H9 (cell line): ENCODE measurements around the gene SH3BP2. TPM values are rescaled to one million over a fixed set of nuclear protein-coding genes. Genes with fewer than 3 reads are reported as not detected.
A peak's percentile ranks its signal among the peaks of the same experiment; 100 is the strongest.

ENCODE experiments used
- DNase-seq: peaks from one replicate; pipeline ENCODE4 v3.0.0-alpha.2; 2017
- H2AFZ ChIP-seq: one replicate; pipeline ENCODE4 v1.6.1; 2013; ENCODE audit warnings: mild to moderate bottlenecking, low read length, control low read depth, moderate library complexity
- H2AK5ac ChIP-seq: 2 replicates; pipeline ENCODE4 v1.6.1; 2013; ENCODE audit warnings: low read length, control low read depth, mixed read lengths; ENCODE audit not compliant: insufficient read length
- H2BK120ac ChIP-seq: one replicate; pipeline ENCODE4 v1.6.1; 2013; ENCODE audit warnings: low read depth, mild to moderate bottlenecking, low read length, control low read depth, inconsistent platforms; ENCODE audit not compliant: poor library complexity, severe bottlenecking
- H2BK12ac ChIP-seq: 2 replicates; pipeline ENCODE4 v1.6.1; 2013; ENCODE audit warnings: low read length, control low read depth, mixed read lengths, low read depth; ENCODE audit not compliant: insufficient read length
- H2BK15ac ChIP-seq: 2 replicates; pipeline ENCODE4 v1.6.1; 2013; ENCODE audit warnings: low read depth, low read length, control low read depth
- H2BK20ac ChIP-seq: one replicate; pipeline ENCODE4 v1.6.1; 2013; ENCODE audit warnings: low read depth, mild to moderate bottlenecking, low read length, control low read depth, inconsistent platforms; ENCODE audit not compliant: poor library complexity, severe bottlenecking
- H2BK5ac ChIP-seq: 2 replicates; pipeline ENCODE4 v1.6.1; 2013; ENCODE audit warnings: low read length, control low read depth, mixed read lengths; ENCODE audit not compliant: insufficient read length
- H3K14ac ChIP-seq: 2 replicates; pipeline ENCODE4 v1.6.1; 2013; ENCODE audit warnings: low read length, control low read depth; ENCODE audit not compliant: insufficient read depth
- H3K18ac ChIP-seq: 2 replicates; pipeline ENCODE4 v1.6.1; 2013; ENCODE audit warnings: low read depth, mild to moderate bottlenecking, mixed read lengths, low read length, control low read depth; ENCODE audit not compliant: insufficient read length
- H3K23ac ChIP-seq: 2 replicates; pipeline ENCODE4 v1.6.1; 2013; ENCODE audit warnings: low read length, control low read depth, mixed read lengths, low read depth; ENCODE audit not compliant: insufficient read length
- H3K23me2 ChIP-seq: 2 replicates; pipeline ENCODE4 v1.6.1; 2013; ENCODE audit warnings: low read depth, mild to moderate bottlenecking, mixed read lengths, low read length, control low read depth; ENCODE audit not compliant: insufficient read length, poor library complexity, severe bottlenecking
- H3K27ac ChIP-seq: 2 replicates; pipeline ENCODE4 v1.5.1; 2013; ENCODE audit warnings: low read length, control low read depth, mixed read lengths, low read depth; ENCODE audit not compliant: insufficient read length
- H3K27me3 ChIP-seq: 2 replicates; pipeline ENCODE4 v1.6.1; 2013; ENCODE audit warnings: low read length, control low read depth, inconsistent platforms; ENCODE audit not compliant: insufficient read depth
- H3K4ac ChIP-seq: 2 replicates; pipeline ENCODE4 v1.6.1; 2013; ENCODE audit warnings: low read depth, mild to moderate bottlenecking, control low read depth, inconsistent platforms, low read length, moderate library complexity
- H3K4me1 ChIP-seq: 2 replicates; pipeline ENCODE4 v1.6.1; 2013; ENCODE audit warnings: low read length, control low read depth, inconsistent platforms; ENCODE audit not compliant: insufficient read depth
- H3K4me2 ChIP-seq: 2 replicates; pipeline ENCODE4 v1.6.1; 2013; ENCODE audit warnings: low read length, control low read depth, mixed read lengths; ENCODE audit not compliant: insufficient read length, insufficient read depth
- H3K56ac ChIP-seq: 2 replicates; pipeline ENCODE4 v1.6.1; 2013; ENCODE audit warnings: low read depth, mild to moderate bottlenecking, mixed read lengths, low read length, control low read depth; ENCODE audit not compliant: insufficient read length
- H3K79me1 ChIP-seq: 2 replicates; pipeline ENCODE4 v1.6.1; 2013; ENCODE audit warnings: low read depth, mild to moderate bottlenecking, moderate library complexity, low read length, control low read depth, inconsistent platforms; ENCODE audit not compliant: insufficient read depth, poor library complexity, severe bottlenecking
- H3K79me2 ChIP-seq: 2 replicates; pipeline ENCODE4 v1.6.1; 2013; ENCODE audit warnings: low read length, control low read depth, inconsistent platforms; ENCODE audit not compliant: insufficient read depth
- H3K9ac ChIP-seq: 2 replicates; pipeline ENCODE4 v1.6.1; 2013; ENCODE audit warnings: low read length, control low read depth, mixed read lengths; ENCODE audit not compliant: insufficient read length; ENCODE audit errors: extremely low read depth
- H3K9me3 ChIP-seq: one replicate; pipeline ENCODE4 v1.6.1; 2013; ENCODE audit warnings: low read depth, low read length, inconsistent platforms; ENCODE audit not compliant: control insufficient read depth
- H3T11ph ChIP-seq: one replicate; pipeline ENCODE4 v1.6.1; 2013; ENCODE audit warnings: mild to moderate bottlenecking, low read length, control low read depth, inconsistent platforms
- H4K20me1 ChIP-seq: one replicate; pipeline ENCODE4 v1.6.1; 2013; ENCODE audit not compliant: control insufficient read depth, insufficient read length, insufficient read depth
- H4K5ac ChIP-seq: 2 replicates; pipeline ENCODE4 v1.6.1; 2013; ENCODE audit warnings: low read depth, mild to moderate bottlenecking, mixed read lengths, low read length, control low read depth; ENCODE audit not compliant: insufficient read length
- H4K8ac ChIP-seq: replicated peaks from 2 replicates; pipeline ENCODE4 v1.6.1; 2013; ENCODE audit warnings: low read length, control low read depth, mixed read lengths, low read depth; ENCODE audit not compliant: insufficient read length
- H4K91ac ChIP-seq: 2 replicates; pipeline ENCODE4 v1.6.1; 2013; ENCODE audit warnings: low read depth, mild to moderate bottlenecking, moderate library complexity, mixed read lengths, low read length, control low read depth; ENCODE audit not compliant: insufficient read length
- H3K27ac Mint-ChIP-seq, 3 experiments: 2 replicates in 2 of 3; 3 replicates in 1 of 3; pipeline ENCODE4 v1.8.0; 2020 to 2021; ENCODE audit warnings: mixed read lengths in 3 of 3, mild to moderate bottlenecking in 1 of 3, moderate library complexity in 1 of 3
- H3K27me3 Mint-ChIP-seq: 2 replicates; pipeline ENCODE4 v1.8.0; 2021; ENCODE audit warnings: low read depth, mild to moderate bottlenecking, moderate library complexity, mixed read lengths
- H3K36me3 Mint-ChIP-seq, 3 experiments: 2 replicates in 2 of 3; 3 replicates in 1 of 3; pipeline ENCODE4 v1.8.0; 2020 to 2021; ENCODE audit warnings: low read depth in 3 of 3, mixed read lengths in 3 of 3; ENCODE audit not compliant: insufficient read depth in 1 of 3
- H3K4me1 Mint-ChIP-seq, 2 experiments: 2 replicates each; pipeline ENCODE4 v1.8.0; 2020; ENCODE audit warnings: mixed read lengths in 2 of 2
- H3K4me3 Mint-ChIP-seq, 2 experiments: 2 replicates in 1 of 2; 3 replicates in 1 of 2; pipeline ENCODE4 v1.8.0; 2020 to 2021; ENCODE audit warnings: mild to moderate bottlenecking in 2 of 2, mixed read lengths in 2 of 2, moderate library complexity in 1 of 2
- H3K9me3 Mint-ChIP-seq, 2 experiments: 2 replicates in 1 of 2; 3 replicates in 1 of 2; pipeline ENCODE4 v1.8.0; 2020; ENCODE audit warnings: mild to moderate bottlenecking in 2 of 2, mixed read lengths in 2 of 2, moderate library complexity in 1 of 2
- WGBS: extraction: QIAGEN DNeasy Blood & Tissue Kit; methylation state at CpG from one replicate; pipeline ENCODE4 v1.1.7; 2013; ENCODE audit warnings: missing lambda C conversion rate, low lambda C conversion rate, mixed read lengths; ENCODE audit not compliant: insufficient read length; ENCODE audit errors: extremely low coverage; 5-methylcytosine and 5-hydroxymethylcytosine counted together
- total RNA-seq: library from RNA; stranded (reverse); gene quantifications from 2 replicates; pipeline ENCODE4 v1.2.1, GENCODE V29; 2021
- TF ChIP-seq, protein P1 (sequence below): fragments of 200-600 bp; sonication (generic); conservative IDR thresholded peaks from 3 replicates; pipeline ENCODE4 v1.8.0; 2021; ENCODE audit warnings: antibody characterized with exemption, mild to moderate bottlenecking

Gene SH3BP2
- total RNA-seq, 1 experiment from 2014 or later = 37.6 TPM

DNA sequence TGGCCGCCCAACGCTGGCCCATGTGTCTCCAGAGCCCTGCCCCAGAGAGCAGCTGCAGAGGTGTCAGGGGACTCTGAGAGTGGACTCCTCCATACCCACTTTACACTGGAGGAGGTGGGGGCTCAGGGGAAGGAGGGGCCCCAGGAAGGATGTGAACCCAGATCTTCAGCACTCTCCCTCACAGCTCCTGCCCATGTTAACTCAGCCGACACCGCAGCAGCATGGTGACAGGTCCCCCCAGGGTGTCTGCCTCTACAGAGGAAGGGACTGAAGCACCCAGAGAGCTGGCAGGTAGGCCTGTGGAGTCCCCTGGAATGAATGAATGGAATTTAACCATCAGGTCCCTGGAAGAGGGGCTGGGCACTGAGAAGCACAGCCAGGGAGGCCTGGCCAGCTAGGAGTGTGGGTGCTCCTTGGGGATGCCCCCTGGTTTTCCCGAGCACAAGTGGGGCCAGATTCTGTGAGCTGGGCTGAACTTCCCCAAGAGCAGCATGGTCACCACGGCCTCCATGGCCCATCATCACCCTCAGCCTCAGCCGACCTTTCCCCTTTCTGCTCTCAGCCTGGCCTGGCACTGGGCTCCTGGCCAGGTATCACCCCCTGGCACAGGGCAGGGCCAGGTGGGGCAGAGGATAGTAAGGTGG lies 21.9 kb downstream of the SH3BP2 start:
- H3K27me3 ChIP-seq = no peaks in the 10 kb centered on the region
- no peak overlapping the region for H3K9ac ChIP-seq
- no peak overlapping the region for H2BK12ac ChIP-seq
- H2AK5ac ChIP-seq = no peak overlapping the region
- H4K91ac ChIP-seq = no peak overlapping the region
- H3K18ac ChIP-seq = no peak overlapping the region
- no peak overlapping the region for H2BK5ac ChIP-seq
- no CpG with 5 or more reads among the region's 7 CpGs for WGBS
- H3K27ac ChIP-seq = no peak overlapping the region
- no peak overlapping the region for H3K14ac ChIP-seq
- H4K8ac ChIP-seq = no peak overlapping the region
- no peak overlapping the region for H3K27ac Mint-ChIP-seq
- peak overlapping the region; percentile 12; the same call in 1 of the 2 replicates for H2BK15ac ChIP-seq
- no peak overlapping the region for H2AFZ ChIP-seq
- H3K79me2 ChIP-seq = no peaks in the 10 kb centered on the region
- H3T11ph ChIP-seq = no peak overlapping the region
- no peak overlapping the region for H4K5ac ChIP-seq
- no peak overlapping the region for H3K4me2 ChIP-seq
- TF ChIP-seq, protein P1, sequence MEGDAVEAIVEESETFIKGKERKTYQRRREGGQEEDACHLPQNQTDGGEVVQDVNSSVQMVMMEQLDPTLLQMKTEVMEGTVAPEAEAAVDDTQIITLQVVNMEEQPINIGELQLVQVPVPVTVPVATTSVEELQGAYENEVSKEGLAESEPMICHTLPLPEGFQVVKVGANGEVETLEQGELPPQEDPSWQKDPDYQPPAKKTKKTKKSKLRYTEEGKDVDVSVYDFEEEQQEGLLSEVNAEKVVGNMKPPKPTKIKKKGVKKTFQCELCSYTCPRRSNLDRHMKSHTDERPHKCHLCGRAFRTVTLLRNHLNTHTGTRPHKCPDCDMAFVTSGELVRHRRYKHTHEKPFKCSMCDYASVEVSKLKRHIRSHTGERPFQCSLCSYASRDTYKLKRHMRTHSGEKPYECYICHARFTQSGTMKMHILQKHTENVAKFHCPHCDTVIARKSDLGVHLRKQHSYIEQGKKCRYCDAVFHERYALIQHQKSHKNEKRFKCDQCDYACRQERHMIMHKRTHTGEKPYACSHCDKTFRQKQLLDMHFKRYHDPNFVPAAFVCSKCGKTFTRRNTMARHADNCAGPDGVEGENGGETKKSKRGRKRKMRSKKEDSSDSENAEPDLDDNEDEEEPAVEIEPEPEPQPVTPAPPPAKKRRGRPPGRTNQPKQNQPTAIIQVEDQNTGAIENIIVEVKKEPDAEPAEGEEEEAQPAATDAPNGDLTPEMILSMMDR = no peak
- H2BK120ac ChIP-seq = no peak overlapping the region
- H3K4ac ChIP-seq = no peak overlapping the region
- no peak overlapping the region for H3K23ac ChIP-seq
- H3K79me1 ChIP-seq = no peaks in the 10 kb centered on the region
- DNase-seq = no peak
- H3K56ac ChIP-seq = no peak overlapping the region
- H3K4me3 Mint-ChIP-seq = no peak overlapping the region
- H3K4me1 ChIP-seq = peaks cover 4% of the 10 kb centered on the region
- H2BK20ac ChIP-seq = no peak overlapping the region
- no peaks in the 10 kb centered on the region for H3K9me3 ChIP-seq
- no peaks in the 10 kb centered on the region for H4K20me1 ChIP-seq
- peaks cover 7% of the 10 kb centered on the region for H3K23me2 ChIP-seq
- peaks cover 4 to 5% (median 5%) of the 10 kb centered on the region in 3 experiments; a peak in 4 of 7 replicates for H3K36me3 Mint-ChIP-seq
- peaks cover 27 to 38% of the 10 kb centered on the region in 2 experiments for H3K4me1 Mint-ChIP-seq
- H3K9me3 Mint-ChIP-seq = peaks cover 2 to 3% of the 10 kb centered on the region in 2 experiments; a peak in 2 of 5 replicates
- peaks cover 10% of the 10 kb centered on the region for H3K27me3 Mint-ChIP-seq
